HL-60 (cell line): ENCODE results near the gene NHERF2.

Experiments
- DNase-seq, 2 experiments: peaks; one replicate each; pipeline ENCODE4 v3.0.0-alpha.2; 2010 to 2020; ENCODE audit warnings: low read depth in 1 of 2, low spot score in 1 of 2
- H3K27ac ChIP-seq: fragments of 250-450 bp; sonication (Bioruptor Pico); replicated peaks from 2 replicates; pipeline ENCODE4 v1.5.1; 2020; ENCODE audit warnings: mild to moderate bottlenecking, moderate library complexity
- H3K27me3 ChIP-seq: fragments of 250-450 bp; sonication (Bioruptor Pico); 2 replicates; pipeline ENCODE4 v1.5.1; 2021; ENCODE audit warnings: mild to moderate bottlenecking, moderate library complexity; ENCODE audit not compliant: insufficient read depth, poor library complexity, severe bottlenecking
- H3K4me3 ChIP-seq: replicated peaks from 2 replicates; pipeline ENCODE4 v1.5.1; 2011; ENCODE audit warnings: mild to moderate bottlenecking, control low read depth, low read length; ENCODE audit not compliant: insufficient read depth
- GABPA ChIP-seq: IDR thresholded peaks from 2 replicates; pipeline ENCODE4 v1.6.1; 2012; ENCODE audit warnings: low read depth
- POLR2AphosphoS5 ChIP-seq: IDR thresholded peaks from 2 replicates; pipeline ENCODE4 v1.6.1; 2012; ENCODE audit warnings: low read depth
- SPI1 ChIP-seq: IDR thresholded peaks from 2 replicates; pipeline ENCODE4 v1.6.1; 2012; ENCODE audit warnings: low read depth, mild to moderate bottlenecking, borderline replicate concordance
- TF ChIP-seq, protein P1 (sequence below): IDR thresholded peaks from one replicate; pipeline ENCODE4 v1.5.1; 2011; ENCODE audit warnings: low read length, control low read depth, inconsistent platforms; ENCODE audit not compliant: insufficient read depth
- TF ChIP-seq, protein P2 (sequence below): IDR thresholded peaks from 2 replicates; pipeline ENCODE4 v1.6.1; 2012; ENCODE audit warnings: low read depth; ENCODE audit not compliant: insufficient replicate concordance

Gene NHERF2

DNA sequence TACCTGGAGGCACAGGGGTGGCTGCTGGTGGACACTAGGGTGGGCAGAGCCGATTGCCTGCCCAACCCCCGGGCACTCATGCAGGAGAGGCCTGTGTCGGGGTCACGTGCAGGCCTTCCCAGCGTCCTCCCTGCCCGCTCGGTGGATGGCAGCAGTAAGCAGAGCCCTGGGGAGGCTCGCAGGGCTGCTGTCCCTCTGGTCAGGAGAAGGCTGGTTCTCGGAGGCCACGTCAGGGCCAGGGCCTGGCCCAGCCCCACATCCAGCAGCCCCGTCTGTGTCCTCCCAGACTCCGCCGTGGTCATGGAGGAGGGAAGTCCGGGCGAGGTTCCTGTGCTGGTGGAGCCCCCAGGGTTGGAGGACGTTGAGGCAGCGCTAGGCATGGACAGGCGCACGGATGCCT, 56.7 kb downstream of the NHERF2 start:
- no peak for DNase-seq
- Histone ChIP-seq H3K4me3 (no peak overlapping the region), H3K27ac (no peak overlapping the region), H3K27me3 (no peaks in the 10 kb centered on the region)
- TF ChIP-seq, protein P1, sequence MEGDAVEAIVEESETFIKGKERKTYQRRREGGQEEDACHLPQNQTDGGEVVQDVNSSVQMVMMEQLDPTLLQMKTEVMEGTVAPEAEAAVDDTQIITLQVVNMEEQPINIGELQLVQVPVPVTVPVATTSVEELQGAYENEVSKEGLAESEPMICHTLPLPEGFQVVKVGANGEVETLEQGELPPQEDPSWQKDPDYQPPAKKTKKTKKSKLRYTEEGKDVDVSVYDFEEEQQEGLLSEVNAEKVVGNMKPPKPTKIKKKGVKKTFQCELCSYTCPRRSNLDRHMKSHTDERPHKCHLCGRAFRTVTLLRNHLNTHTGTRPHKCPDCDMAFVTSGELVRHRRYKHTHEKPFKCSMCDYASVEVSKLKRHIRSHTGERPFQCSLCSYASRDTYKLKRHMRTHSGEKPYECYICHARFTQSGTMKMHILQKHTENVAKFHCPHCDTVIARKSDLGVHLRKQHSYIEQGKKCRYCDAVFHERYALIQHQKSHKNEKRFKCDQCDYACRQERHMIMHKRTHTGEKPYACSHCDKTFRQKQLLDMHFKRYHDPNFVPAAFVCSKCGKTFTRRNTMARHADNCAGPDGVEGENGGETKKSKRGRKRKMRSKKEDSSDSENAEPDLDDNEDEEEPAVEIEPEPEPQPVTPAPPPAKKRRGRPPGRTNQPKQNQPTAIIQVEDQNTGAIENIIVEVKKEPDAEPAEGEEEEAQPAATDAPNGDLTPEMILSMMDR = no peak

DNA sequence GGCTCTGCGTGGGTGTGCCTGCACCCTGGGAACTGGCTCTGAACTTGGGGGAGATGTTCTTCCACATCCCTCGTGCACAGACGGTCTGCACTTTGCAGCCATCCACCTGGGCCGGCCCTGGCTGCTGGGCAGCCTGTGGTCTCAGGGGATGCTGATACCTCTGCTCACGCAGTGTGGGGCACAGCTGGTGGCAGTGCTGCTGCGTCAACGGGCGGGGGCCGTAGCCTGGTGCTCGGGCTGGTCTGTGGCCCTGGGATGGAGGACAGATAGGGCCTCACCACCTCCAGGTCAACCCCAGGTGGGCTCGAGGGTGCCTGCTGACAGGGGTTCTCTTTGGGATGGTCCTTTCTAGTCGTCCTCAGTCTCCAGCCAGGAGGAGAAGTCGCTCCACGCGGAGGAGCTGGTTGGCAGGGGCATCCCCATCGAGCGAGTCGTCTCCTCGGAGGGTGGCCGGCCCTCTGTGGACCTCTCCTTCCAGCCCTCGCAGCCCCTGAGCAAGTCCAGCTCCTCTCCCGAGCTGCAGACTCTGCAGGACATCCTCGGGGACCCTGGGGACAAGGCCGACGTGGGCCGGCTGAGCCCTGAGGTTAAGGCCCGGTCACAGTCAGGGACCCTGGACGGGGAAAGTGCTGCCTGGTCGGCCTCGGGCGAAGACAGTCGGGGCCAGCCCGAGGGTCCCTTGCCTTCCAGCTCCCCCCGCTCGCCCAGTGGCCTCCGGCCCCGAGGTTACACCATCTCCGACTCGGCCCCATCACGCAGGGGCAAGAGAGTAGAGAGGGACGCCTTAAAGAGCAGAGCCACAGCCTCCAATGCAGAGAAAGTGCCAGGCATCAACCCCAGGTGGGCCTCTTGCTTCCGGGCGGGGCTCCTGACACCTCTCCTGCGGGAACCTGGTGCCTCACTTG, 57.4 kb downstream of the NHERF2 start:
- no peak overlapping the region for H3K4me3 ChIP-seq
- no peaks in the 10 kb centered on the region for H3K27me3 ChIP-seq
- H3K27ac ChIP-seq = no peak overlapping the region
- DNase-seq = no peak
- no peak for TF ChIP-seq POLR2AphosphoS5
- TF ChIP-seq SPI1 = no peak
- TF ChIP-seq, protein P1 = no peak
- no peak for TF ChIP-seq GABPA
- TF ChIP-seq, protein P2, sequence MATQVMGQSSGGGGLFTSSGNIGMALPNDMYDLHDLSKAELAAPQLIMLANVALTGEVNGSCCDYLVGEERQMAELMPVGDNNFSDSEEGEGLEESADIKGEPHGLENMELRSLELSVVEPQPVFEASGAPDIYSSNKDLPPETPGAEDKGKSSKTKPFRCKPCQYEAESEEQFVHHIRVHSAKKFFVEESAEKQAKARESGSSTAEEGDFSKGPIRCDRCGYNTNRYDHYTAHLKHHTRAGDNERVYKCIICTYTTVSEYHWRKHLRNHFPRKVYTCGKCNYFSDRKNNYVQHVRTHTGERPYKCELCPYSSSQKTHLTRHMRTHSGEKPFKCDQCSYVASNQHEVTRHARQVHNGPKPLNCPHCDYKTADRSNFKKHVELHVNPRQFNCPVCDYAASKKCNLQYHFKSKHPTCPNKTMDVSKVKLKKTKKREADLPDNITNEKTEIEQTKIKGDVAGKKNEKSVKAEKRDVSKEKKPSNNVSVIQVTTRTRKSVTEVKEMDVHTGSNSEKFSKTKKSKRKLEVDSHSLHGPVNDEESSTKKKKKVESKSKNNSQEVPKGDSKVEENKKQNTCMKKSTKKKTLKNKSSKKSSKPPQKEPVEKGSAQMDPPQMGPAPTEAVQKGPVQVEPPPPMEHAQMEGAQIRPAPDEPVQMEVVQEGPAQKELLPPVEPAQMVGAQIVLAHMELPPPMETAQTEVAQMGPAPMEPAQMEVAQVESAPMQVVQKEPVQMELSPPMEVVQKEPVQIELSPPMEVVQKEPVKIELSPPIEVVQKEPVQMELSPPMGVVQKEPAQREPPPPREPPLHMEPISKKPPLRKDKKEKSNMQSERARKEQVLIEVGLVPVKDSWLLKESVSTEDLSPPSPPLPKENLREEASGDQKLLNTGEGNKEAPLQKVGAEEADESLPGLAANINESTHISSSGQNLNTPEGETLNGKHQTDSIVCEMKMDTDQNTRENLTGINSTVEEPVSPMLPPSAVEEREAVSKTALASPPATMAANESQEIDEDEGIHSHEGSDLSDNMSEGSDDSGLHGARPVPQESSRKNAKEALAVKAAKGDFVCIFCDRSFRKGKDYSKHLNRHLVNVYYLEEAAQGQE = no peak

DNA sequence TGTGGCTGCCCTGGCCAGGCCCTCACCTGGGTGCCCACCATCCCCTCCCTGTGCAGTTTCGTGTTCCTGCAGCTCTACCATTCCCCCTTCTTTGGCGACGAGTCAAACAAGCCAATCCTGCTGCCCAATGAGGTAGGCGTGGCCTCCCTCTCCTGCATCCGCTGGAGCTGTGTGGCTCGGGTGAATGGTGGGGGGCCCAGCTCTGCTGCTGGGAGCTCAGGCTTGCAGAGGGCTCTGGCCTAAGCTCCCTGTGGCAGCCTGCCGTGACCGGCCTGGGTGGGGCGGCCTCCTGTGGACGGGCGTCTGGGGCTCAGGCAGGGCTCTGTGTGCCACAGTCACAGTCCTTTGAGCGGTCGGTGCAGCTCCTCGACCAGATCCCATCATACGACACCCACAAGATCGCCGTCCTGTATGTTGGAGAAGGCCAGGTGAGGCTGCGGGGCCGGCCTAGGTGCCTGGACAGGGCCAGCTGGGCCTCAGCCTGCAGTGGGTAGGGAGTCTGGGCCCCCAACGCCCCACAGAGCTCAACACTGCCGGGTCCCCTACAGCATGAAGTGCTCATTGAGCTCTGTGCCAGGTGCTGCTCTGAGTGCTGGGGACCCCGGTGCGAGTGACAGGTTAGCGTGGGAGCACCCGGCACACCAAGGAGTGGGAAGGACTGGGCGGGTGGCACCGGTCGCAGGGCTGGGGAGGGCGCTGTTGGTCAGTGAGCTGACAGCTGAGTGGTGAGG, 58.4 kb downstream of the NHERF2 start:
- Histone ChIP-seq H3K27me3 (no peaks in the 10 kb centered on the region), H3K27ac (no peak overlapping the region), H3K4me3 (no peak overlapping the region)
- no peak for TF ChIP-seq SPI1
- no peak for TF ChIP-seq POLR2AphosphoS5
- TF ChIP-seq, protein P1 = no peak
- no peak for TF ChIP-seq GABPA
- TF ChIP-seq, protein P2 = no peak
- no peak for DNase-seq
